HG02938 (cell line): ENCODE measurements around the gene DYRK1A.
"Not testable (repeated sequence)": the region's sequence is repeated elsewhere in the genome, so short reads cannot be mapped to it uniquely, and the experiment has no call there.

ENCODE experiments used
- ATAC-seq: cut with Tn5 transposase; IDR thresholded peaks from one replicate; pipeline ENCODE4 v1.9.1; 2021; ENCODE audit warnings: mild to moderate bottlenecking, moderate library complexity; ENCODE audit not compliant: unreplicated experiment

The DYRK1A gene

GRCh38 chr21:37366482-37367316 is at the start of gene DYRK1A:
DYRK1A (plus strand) TSS chr21:37366773; CDS start chr21:37420375, 53,602 bp downstream.
- ATAC-seq: peak; percentile 61

GRCh38 chr21:37319551-37319950 is 47.0 kb upstream of the DYRK1A start:
- ATAC-seq: no peak

- no peak for ATAC-seq
These were observed 44.5 kb upstream of the DYRK1A start for GRCh38 chr21:37322084-37322483.

GRCh38 chr21:37324558-37324957 is 42.0 kb upstream of the DYRK1A start:
- ATAC-seq: no peak

- not testable (repeated sequence) for ATAC-seq
These were observed 38.4 kb upstream of the DYRK1A start for GRCh38 chr21:37328147-37328546.

GRCh38 chr21:37331411-37331810 is 35.2 kb upstream of the DYRK1A start:
- no peak for ATAC-seq

GRCh38 chr21:37335053-37335452 is 31.5 kb upstream of the DYRK1A start:
- no peak for ATAC-seq

- no peak for ATAC-seq
These were observed 29.4 kb upstream of the DYRK1A start for GRCh38 chr21:37337179-37337578.

GRCh38 chr21:37337831-37338230 is 28.7 kb upstream of the DYRK1A start:
- ATAC-seq: no peak

GRCh38 chr21:37338671-37339551 is 27.7 kb upstream of the DYRK1A start:
- ATAC-seq: no peak

- ATAC-seq: no peak
These were observed 27.0 kb upstream of the DYRK1A start for GRCh38 chr21:37339552-37339939.

GRCh38 chr21:37341254-37341960 is 25.2 kb upstream of the DYRK1A start:
- ATAC-seq: no peak

GRCh38 chr21:37342046-37342632 is 24.4 kb upstream of the DYRK1A start:
- ATAC-seq: no peak

- no peak for ATAC-seq
These were observed 19.6 kb upstream of the DYRK1A start for GRCh38 chr21:37346841-37347430.

GRCh38 chr21:37348664-37349063 is 17.9 kb upstream of the DYRK1A start:
- ATAC-seq: no peak

- no peak for ATAC-seq
These were observed 16.1 kb upstream of the DYRK1A start for GRCh38 chr21:37350472-37350871.

- no peak for ATAC-seq
These were observed 9.9 kb upstream of the DYRK1A start for GRCh38 chr21:37356706-37357105.

- no peak for ATAC-seq
These were observed 8.9 kb upstream of the DYRK1A start for GRCh38 chr21:37357691-37358090.

- no peak for ATAC-seq
These were observed 8.2 kb upstream of the DYRK1A start for GRCh38 chr21:37358397-37358796.

GRCh38 chr21:37363936-37364335 is 2.6 kb upstream of the DYRK1A start:
- ATAC-seq: no peak
